Left ventricle myocardium superior (tissue), 1 donor: ENCODE measurements around the gene FHIT. TPM values are rescaled to one million over a fixed set of nuclear protein-coding genes. Genes with fewer than 3 reads are reported as not detected.

Experiments used
- ATAC-seq: fragments of 200-7000 bp; cut with Tn5 transposase; one replicate; pipeline ENCODE4 v1.9.1; 2020; ENCODE audit warnings: mild to moderate bottlenecking, moderate library complexity
- DNase-seq: peaks from one replicate; pipeline ENCODE4 v3.0.0-alpha.2; 2020
- intact Hi-C: fragments of 100-400 bp; cut with micrococcal nuclease; formaldehyde crosslinking; loops from one replicate; pipeline ENCODE4 v1.11.0; 2022
- total RNA-seq: library from RNA; stranded (reverse); fragmentation: NEBNext Ultra II Directional; extraction: Animal tissue kit (Norgen Biotek cat#: 25700); gene quantifications from one replicate; pipeline ENCODE4 v1.2.1, GENCODE V29; 2021
- donor health status: DM: no; HTN: yes; CAD: no; lungs with severe emphysema.

Gene FHIT
- total RNA-seq, 1 donor from 2014 or later, result 18.2 TPM

DNA sequence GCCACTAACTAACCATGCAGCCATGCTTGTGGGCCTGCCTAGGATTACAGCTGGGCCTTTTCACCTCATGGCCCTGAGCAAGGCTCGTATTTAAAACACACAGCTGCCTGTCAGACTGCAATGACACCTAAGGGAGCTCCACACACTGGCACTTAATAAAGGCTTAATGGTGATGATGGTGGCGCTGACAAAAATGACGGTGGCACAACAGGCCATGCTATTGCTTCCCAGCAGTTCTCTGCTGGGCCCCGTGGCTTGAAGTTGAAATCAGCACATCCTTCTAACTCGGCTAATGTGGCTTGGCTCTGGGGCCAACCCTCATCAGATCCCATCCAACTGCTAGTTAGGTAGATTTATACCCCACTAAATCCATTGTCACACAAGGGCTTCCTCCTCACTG, 112.9 kb downstream of the FHIT start:
- intact Hi-C loops, result no loop called here

DNA sequence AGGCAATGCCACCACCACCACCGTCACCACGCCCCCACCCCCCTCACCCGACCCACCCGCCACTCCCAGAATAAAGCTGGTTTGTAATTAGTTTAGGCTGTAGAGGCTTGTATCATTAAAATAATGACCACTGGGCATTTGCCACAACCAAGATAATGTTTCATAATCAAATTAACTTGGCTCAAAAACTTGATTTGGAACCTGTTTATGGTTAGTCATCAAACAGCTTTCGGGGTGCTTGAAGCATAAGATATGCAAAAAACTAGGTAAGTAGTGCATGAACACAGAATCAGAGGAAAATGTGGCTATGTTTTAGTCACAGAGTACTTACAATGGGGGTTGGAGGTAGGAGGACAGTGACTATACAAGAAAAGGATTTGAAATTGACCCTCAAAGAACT, 115.1 kb downstream of the FHIT start:
- no peak for DNase-seq
- intact Hi-C loops, result no loop called here
- no peak for ATAC-seq

More for the DNA sequence above, 112.9 kb downstream of the FHIT start:
- DNase-seq (no peak), ATAC-seq (no peak)

DNA sequence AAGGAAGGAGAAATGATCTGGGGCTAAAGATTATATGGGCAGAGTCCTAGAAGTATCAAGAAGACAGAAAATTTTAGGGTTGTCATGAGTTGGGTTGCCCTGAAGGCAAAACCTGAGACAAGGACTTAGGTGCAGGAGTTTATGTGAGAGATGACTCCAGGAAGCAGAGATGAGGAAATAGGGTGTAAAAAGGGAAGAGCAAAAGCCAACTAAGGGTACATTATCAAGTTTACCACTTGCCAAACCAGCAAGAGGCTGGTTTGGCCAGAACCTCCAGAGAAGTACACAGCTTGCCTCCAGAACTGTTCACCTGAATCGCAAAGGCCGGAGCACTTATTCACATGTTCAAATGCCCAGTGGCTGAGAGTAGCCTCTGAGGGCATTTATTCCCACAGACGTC, 116.7 kb downstream of the FHIT start:
- DNase-seq (no peak), ATAC-seq (no peak)
- intact Hi-C loops, result no loop called here

DNA sequence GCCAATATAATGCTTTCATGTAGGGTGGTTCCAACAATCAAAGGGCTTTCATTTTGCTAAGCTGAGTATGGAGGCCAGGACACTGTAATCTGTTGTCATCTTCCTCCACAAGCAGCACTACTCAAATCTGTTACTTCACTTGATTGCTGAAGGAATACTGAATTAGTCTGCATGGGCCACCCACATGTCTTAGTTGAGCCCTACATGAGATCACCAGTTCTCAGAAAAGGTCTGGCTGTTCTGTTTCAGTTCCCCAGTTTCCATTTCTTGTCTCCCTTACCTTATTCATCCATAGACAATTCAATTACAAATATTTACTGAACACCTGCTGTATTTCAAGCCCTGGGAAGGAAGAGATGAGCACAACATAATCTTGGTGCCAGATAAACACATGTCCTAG, 119.2 kb downstream of the FHIT start:
- DNase-seq (no peak), ATAC-seq (no peak)
- intact Hi-C loops, result no loop called here

DNA sequence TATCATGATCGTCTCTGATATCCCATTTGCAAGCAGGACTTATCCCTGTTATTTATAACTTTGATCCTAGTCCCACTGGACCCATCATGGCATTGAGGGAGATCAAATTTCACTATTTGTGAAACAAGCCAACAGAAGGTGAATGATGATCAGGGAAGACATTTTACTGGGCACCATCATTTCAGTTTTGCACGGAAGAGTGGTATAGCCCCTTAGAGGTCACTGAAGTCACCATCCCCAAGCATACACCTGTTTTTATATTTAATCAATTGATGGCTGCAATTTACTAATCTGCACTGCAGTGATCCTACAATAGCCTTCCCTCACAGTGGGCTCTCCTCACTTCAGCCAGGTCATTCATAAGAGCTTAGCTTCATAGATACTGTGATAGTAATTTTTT, 132.4 kb downstream of the FHIT start:
- ATAC-seq (no peak), DNase-seq (no peak)
- intact Hi-C loops, result no loop called here

DNA sequence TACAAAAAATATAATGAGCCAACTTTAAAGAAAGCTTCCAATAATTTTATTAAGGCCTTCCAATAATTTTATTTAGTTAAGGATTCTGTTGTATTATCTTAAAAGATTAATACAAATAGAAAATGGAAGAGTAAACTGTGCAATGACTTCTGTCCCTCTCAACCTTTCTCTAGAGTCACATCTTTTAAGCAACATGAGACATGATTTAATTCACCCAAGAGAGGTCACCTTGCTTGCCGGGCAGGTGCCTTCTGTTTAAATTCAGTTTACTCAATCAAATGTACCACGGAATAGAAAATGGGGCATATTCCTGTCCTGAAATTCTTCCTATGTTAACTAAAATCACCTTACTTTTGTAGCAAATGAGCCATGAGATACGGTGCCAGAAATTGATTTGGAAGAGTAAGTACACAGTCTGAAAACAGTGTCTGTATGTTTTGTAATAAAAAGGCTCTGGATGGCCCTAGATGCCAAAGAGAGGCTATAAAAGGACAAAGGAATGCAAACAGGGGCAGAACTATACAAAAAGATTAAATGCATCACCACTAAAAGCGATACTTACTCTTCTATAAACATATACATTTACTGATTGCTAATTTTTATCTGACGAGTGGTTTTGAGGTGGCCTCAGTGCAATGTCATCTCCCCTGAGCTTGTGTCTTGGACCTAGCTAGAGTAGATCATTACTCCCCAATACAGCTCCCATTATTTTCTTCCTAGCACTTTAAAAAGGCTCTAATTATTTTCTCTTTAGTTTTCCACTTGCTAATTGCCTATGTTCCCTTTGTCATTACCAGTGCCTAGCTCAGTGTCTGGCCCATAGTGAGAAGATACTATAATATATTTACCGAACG, 134.0 kb downstream of the FHIT start:
- intact Hi-C loops, result no loop called here
- DNase-seq (no peak), ATAC-seq (no peak)

DNA sequence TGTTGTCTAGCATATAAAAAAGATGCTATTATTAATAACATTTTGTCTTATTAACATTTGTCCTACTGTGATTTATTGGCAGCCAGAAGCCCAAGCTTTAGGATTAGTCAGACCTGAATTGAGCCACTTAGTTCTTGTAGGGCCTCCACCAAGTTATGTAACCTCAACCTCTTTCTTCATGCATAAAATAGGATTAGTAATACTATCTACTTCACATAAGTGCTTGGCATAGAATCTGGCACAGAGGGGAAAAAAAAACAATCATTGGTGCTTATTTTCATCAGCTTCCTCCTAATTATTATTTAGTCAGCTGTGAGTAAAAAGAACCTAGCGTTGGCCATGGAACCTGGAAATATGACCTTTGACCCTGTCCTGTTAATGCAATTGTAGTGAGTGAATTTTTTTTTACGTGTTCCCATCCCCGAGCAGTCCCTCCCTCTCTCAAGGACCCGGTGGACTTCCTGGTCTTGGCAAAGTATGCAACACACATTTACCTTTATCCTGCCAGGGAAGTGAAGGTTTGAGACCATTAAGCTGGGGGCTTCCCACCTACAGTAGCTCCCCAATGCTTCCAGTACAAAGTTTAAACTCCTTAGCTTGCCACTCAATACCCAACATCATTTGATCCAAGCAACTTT, 136.8 kb downstream of the FHIT start:
- DNase-seq, result no peak
- intact Hi-C loops, result no loop called here
- ATAC-seq, result no peak

DNA sequence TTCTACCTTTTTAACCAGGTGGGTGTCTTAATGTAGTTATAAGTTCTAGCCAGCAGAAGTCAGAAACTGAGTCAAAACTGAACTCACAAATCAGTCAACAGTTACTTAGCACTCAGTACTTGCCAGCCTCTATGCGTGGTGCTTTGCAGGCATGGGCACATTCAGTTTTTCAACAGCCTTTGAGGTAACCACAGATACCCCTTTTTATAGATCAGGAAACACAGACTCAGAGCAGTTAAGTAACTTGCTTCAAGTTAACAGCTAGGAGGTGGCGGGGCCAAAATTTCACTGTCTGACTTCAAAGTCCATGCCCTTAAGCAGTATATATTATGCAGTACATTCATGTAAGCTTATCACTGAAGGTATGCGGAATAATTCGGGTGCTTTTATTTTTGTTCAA, 139.4 kb downstream of the FHIT start:
- intact Hi-C loops, result no loop called here
- ATAC-seq (no peak), DNase-seq (no peak)

DNA sequence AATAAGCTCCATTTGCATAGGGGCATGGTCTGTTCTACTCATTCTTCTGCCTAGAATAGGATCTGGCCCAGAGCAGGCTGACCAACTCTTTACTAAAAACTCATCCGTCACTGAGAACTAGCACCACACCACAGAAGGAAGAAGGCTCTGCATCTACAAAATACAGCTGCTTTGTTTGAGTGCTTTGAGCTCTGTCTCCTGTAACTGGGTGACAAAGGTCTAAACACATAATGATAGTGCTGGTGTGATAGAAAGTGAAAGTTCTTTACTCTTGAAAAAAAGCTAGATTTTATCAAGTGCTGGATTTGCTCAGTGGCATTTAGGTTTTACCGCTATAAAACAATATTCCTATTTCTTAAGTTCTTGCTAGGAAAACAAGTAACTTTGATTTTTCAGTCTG, 140.7 kb downstream of the FHIT start:
- ATAC-seq (no peak), DNase-seq (no peak)
- intact Hi-C loops, result no loop called here

DNA sequence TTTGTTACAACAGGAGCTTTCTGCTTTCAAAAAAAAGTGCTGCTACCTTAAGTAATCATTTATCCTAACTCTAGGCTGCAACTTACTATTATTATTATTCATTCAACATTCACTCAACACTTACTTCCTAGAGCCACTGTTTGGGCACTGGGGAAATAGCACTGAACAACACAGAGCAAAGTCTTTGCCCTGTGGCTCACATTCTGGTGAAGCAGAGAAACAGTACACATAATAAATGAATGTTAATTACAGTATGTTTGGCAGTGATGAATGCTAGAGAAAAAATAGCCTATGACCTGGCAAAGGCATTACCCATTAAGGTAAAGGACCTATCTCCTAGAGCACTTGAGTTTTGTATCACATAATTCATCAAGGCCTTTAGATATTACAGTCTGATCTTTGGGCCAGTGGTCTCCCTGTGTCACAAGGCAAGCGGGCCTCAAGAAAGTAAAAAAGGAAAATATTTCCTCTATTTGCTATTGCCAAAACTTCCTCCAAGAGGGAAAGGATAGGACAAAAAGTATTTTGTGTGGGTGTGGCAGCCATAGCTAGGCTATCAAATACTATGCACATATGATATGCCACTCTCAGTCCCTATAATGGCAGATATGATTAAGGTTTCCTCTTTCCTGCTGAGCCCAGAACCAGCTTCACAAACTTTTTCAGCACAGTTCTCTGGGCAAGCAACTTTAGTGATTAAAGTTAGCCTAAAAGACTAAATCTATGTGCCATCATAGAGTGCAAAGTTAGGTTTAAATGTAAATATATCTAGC, 142.8 kb downstream of the FHIT start:
- intact Hi-C loops, result no loop called here
- DNase-seq (no peak), ATAC-seq (no peak)

DNA sequence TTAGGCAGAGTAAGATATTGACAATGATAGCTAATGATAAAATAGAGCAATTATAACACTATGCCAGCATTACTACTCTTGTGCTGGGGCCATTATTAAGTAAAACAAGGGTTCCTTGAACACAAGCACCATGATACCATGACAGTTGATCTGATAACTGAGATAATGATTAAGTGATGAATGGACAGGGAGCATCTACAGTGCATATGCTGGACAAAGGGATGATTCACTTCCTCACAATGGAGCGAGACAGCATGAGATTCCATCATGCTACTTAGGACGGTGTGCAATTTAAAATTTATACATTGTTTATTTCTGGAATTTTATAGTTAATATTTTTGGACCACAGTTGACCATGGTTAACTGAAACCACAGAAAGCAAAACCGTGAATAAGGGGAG, 156.6 kb downstream of the FHIT start:
- ATAC-seq, result no peak
- DNase-seq, result no peak
- intact Hi-C loops, result no loop called here

DNA sequence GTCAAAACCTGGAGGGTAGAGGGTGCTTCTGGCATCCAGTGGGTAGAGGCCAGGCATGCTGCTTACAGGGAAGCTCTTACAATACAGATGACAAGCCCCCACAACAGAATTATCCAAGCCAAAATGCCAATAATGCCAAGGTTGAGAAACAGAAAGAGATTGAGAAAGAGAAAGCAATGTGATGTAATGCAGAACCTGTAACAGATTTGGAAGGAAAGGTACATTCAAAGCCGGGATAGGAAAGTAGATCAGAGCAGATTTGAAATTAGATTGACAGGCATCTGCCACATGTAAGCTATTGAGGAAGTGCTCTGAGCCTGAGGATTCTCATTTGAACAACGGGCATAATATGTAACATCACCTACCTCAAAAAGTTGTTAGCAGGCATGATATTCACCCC, 157.9 kb downstream of the FHIT start:
- intact Hi-C loops, result no loop called here
- ATAC-seq (no peak), DNase-seq (no peak)

DNA sequence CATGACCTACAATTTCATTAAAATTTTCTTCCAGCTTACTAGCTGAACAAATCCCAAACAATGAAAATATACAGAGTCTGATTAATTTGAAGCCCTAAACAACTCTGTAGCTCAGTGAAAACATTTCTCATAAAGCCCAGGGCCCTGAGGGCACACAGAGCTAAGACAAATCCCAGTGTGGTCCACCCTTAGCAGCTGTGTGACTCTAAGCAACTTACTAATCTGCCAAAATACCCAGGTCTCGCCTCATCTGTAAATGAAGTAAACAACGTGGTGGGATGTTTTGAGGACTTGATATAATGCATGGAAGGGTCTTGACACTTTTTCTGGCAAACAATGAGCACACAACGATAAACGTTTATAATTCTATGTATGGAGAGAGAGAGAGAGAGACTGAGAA, 158.4 kb downstream of the FHIT start:
- intact Hi-C loops, result no loop called here
- DNase-seq (no peak), ATAC-seq (no peak)

DNA sequence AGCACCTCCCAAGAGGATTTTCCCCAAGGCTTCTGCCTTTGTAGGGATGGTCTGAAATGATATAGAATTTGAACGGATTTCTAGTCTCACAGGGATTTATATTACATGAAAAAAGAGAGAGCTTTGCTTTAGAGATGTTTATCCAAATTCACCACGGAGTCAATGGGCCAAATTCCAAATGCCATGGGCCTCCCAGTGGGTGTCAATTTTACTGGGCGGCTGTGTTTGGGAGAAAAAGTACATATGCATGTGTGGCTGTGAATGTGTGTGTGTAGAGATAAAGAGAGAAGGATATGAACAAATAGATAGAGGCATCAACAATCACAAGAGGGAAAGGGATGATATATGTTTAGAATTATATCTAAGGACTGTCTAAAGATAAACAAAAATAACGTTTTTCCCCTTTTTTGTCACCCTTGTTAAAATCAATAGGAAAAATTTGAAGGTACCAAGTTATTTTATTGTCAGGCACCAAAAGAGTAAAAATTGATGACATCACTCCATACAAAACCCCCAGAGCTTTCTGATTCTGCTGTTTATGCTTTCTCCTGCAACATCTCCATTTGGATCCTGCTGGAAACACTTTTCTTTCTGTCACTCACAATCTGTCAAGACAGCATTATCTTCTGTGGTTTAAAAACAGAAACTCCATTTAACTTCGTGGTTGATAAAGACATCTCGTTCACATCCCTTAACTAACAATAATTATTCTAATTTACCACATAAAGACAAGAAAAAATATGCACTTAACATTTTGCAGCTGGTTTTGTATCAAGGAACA, 160.7 kb downstream of the FHIT start:
- DNase-seq (no peak), ATAC-seq (no peak)
- intact Hi-C loops, result no loop called here

DNA sequence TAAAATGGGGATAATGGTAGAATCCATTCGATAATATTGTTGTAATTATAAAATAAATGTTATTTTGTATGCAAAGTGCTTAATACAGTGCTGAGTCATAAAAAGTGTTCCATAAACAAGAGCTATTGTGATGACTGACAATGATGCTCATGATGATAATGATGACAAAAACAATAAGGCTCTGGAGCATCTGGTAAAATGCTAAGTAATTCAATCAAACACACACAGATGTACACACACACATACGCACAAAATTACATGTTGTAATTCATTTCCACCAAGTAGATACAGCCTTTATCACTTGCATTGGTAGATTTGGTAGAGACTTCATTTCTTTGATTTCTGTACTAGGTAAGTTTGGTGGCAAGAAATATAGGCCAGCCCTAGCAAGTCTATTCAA, 163.8 kb downstream of the FHIT start:
- no peak for DNase-seq
- intact Hi-C loops, result no loop called here
- ATAC-seq, result no peak

DNA sequence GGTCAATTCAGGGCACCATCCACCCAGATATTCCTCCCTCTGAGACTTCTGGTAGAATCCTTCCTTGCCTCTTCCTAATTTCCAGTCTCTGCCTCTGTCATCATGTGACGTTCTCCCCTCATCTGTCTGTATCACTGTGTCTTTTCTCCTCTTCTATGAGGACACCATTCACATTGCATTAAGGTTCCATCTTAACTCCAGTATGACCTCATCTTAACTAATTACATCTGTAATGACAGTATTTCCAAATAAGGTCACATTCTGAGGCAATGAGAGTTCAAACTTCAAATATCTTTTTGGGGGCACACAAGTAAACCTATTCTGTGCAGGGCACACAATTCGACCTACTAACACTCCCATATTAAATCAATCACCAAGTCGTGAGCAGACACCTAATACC, 169.7 kb downstream of the FHIT start:
- DNase-seq (no peak), ATAC-seq (no peak)
- intact Hi-C loops, result no loop called here

DNA sequence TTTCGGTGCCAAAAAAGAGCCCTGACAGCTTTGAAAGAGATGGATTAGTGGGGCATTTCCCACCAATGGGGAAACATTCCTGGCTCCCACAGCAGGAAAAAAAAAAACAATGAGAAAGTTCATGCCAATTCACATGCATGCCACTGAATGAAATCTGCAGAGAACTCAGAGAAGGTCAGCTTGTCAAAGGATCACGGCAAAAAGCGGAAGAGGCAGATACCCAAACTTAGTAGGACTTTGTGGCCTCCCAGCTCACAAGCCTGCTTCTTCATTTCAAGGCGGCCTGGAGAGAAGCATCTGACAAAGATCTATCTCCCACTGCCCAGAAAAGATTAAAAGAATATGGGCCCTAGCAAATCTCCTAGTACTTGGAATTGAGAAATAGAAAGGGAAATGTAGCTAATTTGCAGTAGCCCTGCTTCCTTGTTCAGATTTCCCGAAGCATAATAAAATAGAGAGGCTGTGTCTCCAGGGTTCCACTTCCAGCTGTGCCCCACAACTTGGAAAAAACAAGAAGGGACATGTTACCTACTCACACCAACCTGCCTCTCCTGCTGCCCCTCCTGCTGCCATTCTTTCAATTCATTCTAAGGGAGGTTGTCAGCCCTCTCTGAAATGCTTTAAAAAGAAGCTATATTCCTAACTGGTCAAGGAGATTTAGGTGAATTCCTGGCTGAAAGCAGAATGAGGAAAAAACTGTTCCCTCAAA, 170.4 kb downstream of the FHIT start:
- DNase-seq (no peak), ATAC-seq (no peak)
- intact Hi-C loops, result no loop called here

DNA sequence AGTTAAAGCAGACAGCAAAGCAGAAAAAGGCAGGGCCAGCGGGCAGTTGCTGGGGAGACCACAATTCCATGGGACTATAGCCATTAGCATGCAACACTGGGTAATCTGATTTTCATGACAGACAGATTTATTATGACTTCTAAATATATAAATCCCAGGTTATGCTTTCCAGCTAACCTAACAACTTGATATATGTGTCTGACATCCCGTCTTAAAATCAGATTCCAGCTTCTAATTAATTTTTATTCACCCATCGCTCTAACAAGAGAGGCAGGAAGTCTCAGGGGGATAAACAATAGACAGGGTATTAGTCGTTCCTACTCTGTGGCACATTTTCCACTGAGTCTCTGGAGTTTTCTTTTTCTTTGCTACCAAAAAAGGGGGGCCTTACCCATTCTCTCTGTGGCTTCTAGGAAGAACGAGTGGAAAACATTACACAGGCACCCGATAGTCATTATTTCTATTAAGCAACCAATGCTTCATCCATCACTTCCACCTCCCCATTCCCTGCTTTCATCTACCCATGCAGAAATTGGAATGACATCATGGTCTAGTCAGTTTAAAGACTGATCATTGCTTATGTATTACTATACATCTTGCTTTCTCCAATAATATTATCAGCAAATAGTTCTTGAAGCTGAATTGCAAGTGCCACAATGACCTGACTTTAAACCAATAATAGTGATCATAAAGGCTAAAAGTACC, 173.1 kb downstream of the FHIT start:
- DNase-seq, result no peak
- no peak for ATAC-seq
- intact Hi-C loops, result no loop called here
